ENCODE measurements around the gene TDRD7. TPM values are rescaled to one million over a fixed set of nuclear protein-coding genes. Genes with fewer than 3 reads are reported as not detected.
A peak's percentile ranks its signal among the peaks of the same experiment; 100 is the strongest.

TDRD7 gene
- total and polyA plus RNA-seq, 5 donors = 5.1 to 10.2 (median 9.2) TPM

GRCh38 chr9:97518166-97518908, 106.4 kb downstream of the TDRD7 start:
- H3K4me1 ChIP-seq (ENCODE audit: control insufficient read depth, insufficient read depth, low read length) = peaks cover 25% of the 10 kb centered on the region
- no peaks in the 10 kb centered on the region for H3K27me3 ChIP-seq (ENCODE audit: control insufficient read depth, insufficient read depth)
- 72% methylated on average over 9 of the region's 9 CpGs for WGBS

GRCh38 chr9:97518909-97519307, 107.0 kb downstream of the TDRD7 start:
- Histone ChIP-seq H3K9me3 (ENCODE audit: control insufficient read depth, low read length) (no peaks in the 10 kb centered on the region), H3K27me3 (ENCODE audit: control insufficient read depth, insufficient read depth) (no peaks in the 10 kb centered on the region), H3K27ac (ENCODE audit: low read length) (peak overlapping the region; percentile 45), H3K4me3 (ENCODE audit: low read length) (no peak overlapping the region), H3K4me1 (ENCODE audit: control insufficient read depth, insufficient read depth, low read length) (peaks cover 25% of the 10 kb centered on the region)
- ATAC-seq (peak; percentile 22 to 77), DNase-seq (no peak)
- intact Hi-C loops (cut with DNase I) = no loop called here
- WGBS = 31% methylated on average over 6 of the region's 6 CpGs

More at GRCh38 chr9:97518166-97518908, 106.4 kb downstream of the TDRD7 start:
- intact Hi-C loops (cut with DNase I) = no loop called here
- Histone ChIP-seq H3K4me3 (ENCODE audit: low read length) (no peak overlapping the region), H3K27ac (ENCODE audit: low read length) (peak overlapping the region; percentile 4), H3K9me3 (ENCODE audit: control insufficient read depth, low read length) (no peaks in the 10 kb centered on the region)
- DNase-seq = no peak
- no peak for ATAC-seq

DNA sequence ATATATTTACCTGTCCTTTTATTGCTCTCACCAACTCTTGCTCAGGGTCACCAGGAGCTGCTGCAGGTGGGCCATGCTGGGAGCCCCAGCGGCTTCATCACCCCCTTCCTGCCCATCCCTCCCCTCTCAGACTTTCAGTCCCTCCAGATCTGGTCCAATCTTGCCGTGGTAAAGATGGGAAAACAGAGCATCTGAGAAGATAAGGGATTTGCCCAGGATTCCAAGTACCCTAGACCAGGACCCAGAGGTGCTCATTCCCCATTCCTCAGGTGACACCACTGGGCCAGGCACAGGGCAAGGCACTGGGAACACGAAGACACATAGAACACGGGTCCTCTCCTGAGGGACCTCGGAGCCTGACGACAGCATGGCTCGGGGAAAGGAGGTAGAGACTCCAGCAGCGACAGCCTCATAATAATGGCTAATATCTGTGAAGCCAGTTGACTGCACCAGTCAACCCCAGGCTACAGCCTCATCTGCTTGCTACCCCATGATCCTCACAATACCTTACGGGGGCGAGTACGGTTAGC, 107.6 kb downstream of the TDRD7 start:
- intact Hi-C loops (cut with DNase I) = no loop called here
- Histone ChIP-seq H3K27me3 (ENCODE audit: control insufficient read depth, insufficient read depth) (no peaks in the 10 kb centered on the region), H3K27ac (ENCODE audit: low read length) (peak overlapping the region; percentile 75), H3K9me3 (ENCODE audit: control insufficient read depth, low read length) (no peaks in the 10 kb centered on the region), H3K4me1 (ENCODE audit: control insufficient read depth, insufficient read depth, low read length) (peaks cover 23% of the 10 kb centered on the region), H3K4me3 (ENCODE audit: low read length) (no peak overlapping the region)
- DNase-seq = no peak
- ATAC-seq = no peak
- WGBS = 80% methylated on average over 11 of the region's 11 CpGs

- no peaks in the 10 kb centered on the region for H3K27me3 ChIP-seq (ENCODE audit: control insufficient read depth, insufficient read depth)
- intact Hi-C loops (cut with DNase I) = loop anchor here in 1 of 4 donors (5.0 kb wide), 1 partner anchor 36 kb away; no protein-coding TSS in a partner anchor
- H3K27ac ChIP-seq (ENCODE audit: low read length) = peak overlapping the region; percentile 86
- 50% methylated on average over 10 of the region's 10 CpGs for WGBS
- ATAC-seq = peak in 1 of 2 donors; percentile 19
- peaks cover 15% of the 10 kb centered on the region for H3K4me1 ChIP-seq (ENCODE audit: control insufficient read depth, insufficient read depth, low read length)
- no peaks in the 10 kb centered on the region for H3K9me3 ChIP-seq (ENCODE audit: control insufficient read depth, low read length)
- no peak for DNase-seq
- no peak overlapping the region for H3K4me3 ChIP-seq (ENCODE audit: low read length)
Observed at GRCh38 chr9:97521576-97522333, 109.9 kb downstream of the TDRD7 start.

- DNase-seq (no peak), ATAC-seq (no peak)
- 66% methylated on average over 4 of the region's 4 CpGs for WGBS
- Histone ChIP-seq H3K27ac (ENCODE audit: low read length) (no peak overlapping the region), H3K4me3 (ENCODE audit: low read length) (no peak overlapping the region), H3K4me1 (ENCODE audit: control insufficient read depth, insufficient read depth, low read length) (peaks cover 19% of the 10 kb centered on the region), H3K27me3 (ENCODE audit: control insufficient read depth, insufficient read depth) (no peaks in the 10 kb centered on the region), H3K9me3 (ENCODE audit: control insufficient read depth, low read length) (no peaks in the 10 kb centered on the region)
- intact Hi-C loops (cut with DNase I) = loop anchor here in 1 of 4 donors (5.0 kb wide), 1 partner anchor 33 kb away; no protein-coding TSS in a partner anchor
Observed at GRCh38 chr9:97524424-97524823, 112.5 kb downstream of the TDRD7 start.

DNA sequence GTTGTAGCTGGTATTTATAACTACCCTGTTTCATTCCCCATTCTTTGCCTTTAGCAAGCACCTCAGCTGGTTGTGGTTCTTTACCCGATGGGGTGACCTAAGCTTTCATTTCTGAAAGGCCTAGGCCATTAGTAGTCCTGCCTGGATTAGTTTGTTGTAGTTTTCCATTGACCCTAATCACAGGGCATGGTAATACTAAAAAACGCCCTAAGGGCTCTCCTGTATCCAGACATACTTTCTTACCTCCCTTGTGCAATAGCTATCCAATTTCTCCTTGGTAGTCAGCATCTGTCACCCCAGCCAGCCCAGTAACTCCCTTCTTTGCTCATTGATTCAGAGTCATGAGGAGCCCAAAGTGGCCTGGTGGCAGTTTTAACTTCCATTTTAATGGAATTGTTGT, 113.6 kb downstream of the TDRD7 start:
- ATAC-seq = no peak
- Histone ChIP-seq H3K4me1 (ENCODE audit: control insufficient read depth, insufficient read depth, low read length) (peaks cover 21% of the 10 kb centered on the region), H3K27ac (ENCODE audit: low read length) (no peak overlapping the region), H3K27me3 (ENCODE audit: control insufficient read depth, insufficient read depth) (no peaks in the 10 kb centered on the region), H3K9me3 (ENCODE audit: control insufficient read depth, low read length) (no peaks in the 10 kb centered on the region), H3K4me3 (ENCODE audit: low read length) (no peak overlapping the region)
- no peak for DNase-seq
- 83% methylated on average over 2 of the region's 2 CpGs for WGBS
- intact Hi-C loops (cut with DNase I) = no loop called here

DNA sequence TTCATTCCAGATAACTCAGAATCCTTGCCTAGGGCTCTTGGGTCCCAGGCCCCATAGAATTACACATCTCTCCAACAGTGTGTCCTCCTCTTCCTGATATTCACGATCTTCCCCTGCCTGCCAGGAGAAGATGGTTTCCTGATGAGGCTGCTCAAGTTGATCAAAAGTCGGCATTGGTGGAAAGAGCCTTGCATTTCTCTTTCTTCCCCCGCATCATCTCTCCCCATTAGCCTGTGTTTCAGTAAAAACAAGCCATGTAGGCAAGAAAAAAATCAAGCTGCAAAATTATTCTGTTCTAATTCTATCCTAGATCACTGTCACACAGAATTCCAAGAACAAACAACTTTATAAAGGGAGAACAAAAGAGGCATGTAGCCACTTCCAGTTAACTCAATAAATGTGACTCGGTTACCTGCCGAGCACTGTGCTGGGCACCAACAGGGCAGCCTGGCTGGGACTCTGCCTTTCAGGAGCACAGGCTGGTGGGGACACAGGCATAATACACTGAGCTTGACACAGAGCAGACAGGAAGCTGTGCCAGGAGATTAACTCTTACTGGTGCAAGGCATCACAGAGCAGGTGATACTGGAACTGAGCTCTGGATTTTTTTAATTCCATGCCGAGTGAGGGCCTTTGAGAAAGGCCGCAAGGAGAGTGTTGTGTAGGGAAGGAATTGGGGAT, 115.1 kb downstream of the TDRD7 start:
- 68% methylated on average over 7 of the region's 7 CpGs for WGBS
- intact Hi-C loops (cut with DNase I) = no loop called here
- no peaks in the 10 kb centered on the region for H3K9me3 ChIP-seq (ENCODE audit: control insufficient read depth, low read length)
- no peak overlapping the region for H3K4me3 ChIP-seq (ENCODE audit: low read length)
- no peaks in the 10 kb centered on the region for H3K27me3 ChIP-seq (ENCODE audit: control insufficient read depth, insufficient read depth)
- no peak for DNase-seq
- ATAC-seq = no peak
- H3K27ac ChIP-seq (ENCODE audit: low read length) = peak overlapping the region; percentile 99
- H3K4me1 ChIP-seq (ENCODE audit: control insufficient read depth, insufficient read depth, low read length) = peaks cover 9% of the 10 kb centered on the region

- intact Hi-C loops (cut with DNase I) = no loop called here
- no peaks in the 10 kb centered on the region for H3K9me3 ChIP-seq (ENCODE audit: control insufficient read depth, low read length)
- DNase-seq (no peak), ATAC-seq (no peak)
- H3K27ac ChIP-seq (ENCODE audit: low read length) = peak overlapping the region; percentile 99
- WGBS = 78% methylated on average over 18 of the region's 18 CpGs
- peaks cover 6% of the 10 kb centered on the region for H3K4me1 ChIP-seq (ENCODE audit: control insufficient read depth, insufficient read depth, low read length)
- no peak overlapping the region for H3K4me3 ChIP-seq (ENCODE audit: low read length)
- H3K27me3 ChIP-seq (ENCODE audit: control insufficient read depth, insufficient read depth) = no peaks in the 10 kb centered on the region
Observed at GRCh38 chr9:97527626-97528528, 116.0 kb downstream of the TDRD7 start.

- no peaks in the 10 kb centered on the region for H3K27me3 ChIP-seq (ENCODE audit: control insufficient read depth, insufficient read depth)
- 75% methylated on average over 8 of the region's 8 CpGs for WGBS
- H3K9me3 ChIP-seq (ENCODE audit: control insufficient read depth, low read length) = no peaks in the 10 kb centered on the region
- peak overlapping the region; percentile 99 for H3K27ac ChIP-seq (ENCODE audit: low read length)
- intact Hi-C loops (cut with DNase I) = no loop called here
- DNase-seq (peak in 2 of 3 donors; percentile 66 to 69), ATAC-seq (peak; percentile 67 to 76)
- H3K4me3 ChIP-seq (ENCODE audit: low read length) = no peak overlapping the region
- peaks cover 6% of the 10 kb centered on the region for H3K4me1 ChIP-seq (ENCODE audit: control insufficient read depth, insufficient read depth, low read length)
Observed at GRCh38 chr9:97528529-97529230, 116.8 kb downstream of the TDRD7 start.

Measured in right cardiac atrium (tissue), 5 donors.